Head of caudate nucleus (tissue), 42 donors: ENCODE results near the gene ADRM1.

Source experiments
- DNase-seq, 42 donors: peaks; one replicate each; pipeline versions ENCODE4 v3.0.0 to v3.0.0-alpha.2; 2020 to 2021; ENCODE audit warnings: mixed read lengths in 7 of 42
- intact Hi-C: fragments of 100-400 bp; cut with DNase I; formaldehyde crosslinking; loops from one replicate; pipeline ENCODE4 v1.15.0; 2022

Gene ADRM1

DNA sequence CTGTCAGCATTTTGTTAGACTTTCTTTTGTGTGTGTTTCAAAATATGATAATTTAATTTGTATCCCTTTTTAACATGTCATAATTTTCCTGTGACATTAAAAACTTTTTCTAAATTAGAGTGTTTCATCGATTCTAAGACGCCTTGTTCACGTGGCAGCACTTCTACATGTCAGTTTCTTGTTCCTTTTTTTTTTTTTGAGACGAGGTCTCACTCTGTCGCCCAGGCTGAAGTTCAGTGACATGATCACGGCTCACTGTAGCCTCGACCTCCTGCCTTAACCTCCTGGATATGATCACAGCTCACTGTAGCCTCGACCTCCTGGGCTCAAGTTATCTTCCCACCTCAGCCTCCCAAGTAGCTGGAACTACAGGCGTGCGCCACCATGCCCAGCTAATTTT lies 27.6 kb upstream of the ADRM1 start:
- DNase-seq, result no peak
- intact Hi-C loops, result no loop called here

DNA sequence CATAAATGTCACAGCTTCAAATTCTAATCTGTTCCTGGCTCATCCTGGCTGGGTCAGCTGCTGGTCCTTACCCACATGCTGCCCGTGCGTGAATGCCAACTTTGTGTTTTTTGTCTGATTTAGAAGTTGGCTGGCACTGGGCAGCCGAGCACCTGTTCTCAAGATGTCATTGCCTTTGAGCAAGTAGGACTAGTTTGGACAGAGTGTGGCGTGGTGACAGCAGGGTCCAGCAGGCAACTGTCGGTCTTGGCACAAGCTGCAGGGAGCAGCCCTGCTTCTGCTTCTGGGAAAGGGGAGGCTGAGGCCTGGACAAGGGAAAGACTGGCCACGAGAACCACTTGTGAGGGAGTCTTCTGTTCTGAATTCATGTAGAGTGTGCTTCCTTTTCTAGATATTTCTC lies 26.4 kb upstream of the ADRM1 start:
- peak in 5 of 42 donors; percentile 28 to 36 (median 32) for DNase-seq
- intact Hi-C loops, result no loop called here

DNA sequence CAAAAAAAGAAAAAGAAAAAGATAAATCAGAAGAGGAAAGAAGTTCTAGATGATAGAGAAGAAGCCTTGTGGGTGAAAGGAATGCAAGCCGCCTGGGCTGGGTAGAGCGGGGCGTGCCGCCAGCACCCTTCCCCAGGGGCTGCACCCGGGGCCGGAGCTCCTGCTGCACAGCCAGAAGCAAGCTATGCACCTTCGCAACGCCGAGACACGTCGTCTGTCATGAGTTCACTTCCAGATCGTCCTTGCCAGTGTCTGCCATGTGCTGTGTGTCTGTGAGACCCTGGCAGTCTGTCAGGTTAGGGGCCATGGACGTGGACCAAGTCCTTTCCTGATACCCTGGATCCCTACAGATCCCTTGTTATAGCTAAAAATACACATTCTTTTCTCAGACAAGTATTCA lies 25.5 kb upstream of the ADRM1 start:
- intact Hi-C loops, result no loop called here
- no peak for DNase-seq

DNA sequence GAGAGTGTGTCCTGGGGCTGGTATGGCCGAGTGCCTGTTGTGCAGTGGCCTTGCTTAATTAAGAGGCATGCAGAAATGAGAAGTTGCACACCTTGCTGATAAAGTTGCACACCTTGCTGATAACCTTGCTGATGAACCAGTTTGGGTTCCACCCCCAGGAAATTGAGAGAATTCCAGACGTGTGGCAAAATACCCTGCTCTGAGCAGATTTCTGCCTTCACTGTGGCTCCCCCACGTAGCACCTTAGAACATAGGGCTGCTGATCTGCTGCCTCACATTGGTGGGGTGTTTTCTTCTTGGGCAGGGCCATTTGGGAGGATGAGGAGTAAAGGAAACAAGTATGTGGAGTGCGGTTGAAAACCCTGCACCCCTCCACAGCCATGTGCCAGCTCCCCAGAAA lies 22.5 kb upstream of the ADRM1 start:
- DNase-seq, result peak in 11 of 42 donors; percentile 21 to 63 (median 44)
- intact Hi-C loops, result no loop called here

DNA sequence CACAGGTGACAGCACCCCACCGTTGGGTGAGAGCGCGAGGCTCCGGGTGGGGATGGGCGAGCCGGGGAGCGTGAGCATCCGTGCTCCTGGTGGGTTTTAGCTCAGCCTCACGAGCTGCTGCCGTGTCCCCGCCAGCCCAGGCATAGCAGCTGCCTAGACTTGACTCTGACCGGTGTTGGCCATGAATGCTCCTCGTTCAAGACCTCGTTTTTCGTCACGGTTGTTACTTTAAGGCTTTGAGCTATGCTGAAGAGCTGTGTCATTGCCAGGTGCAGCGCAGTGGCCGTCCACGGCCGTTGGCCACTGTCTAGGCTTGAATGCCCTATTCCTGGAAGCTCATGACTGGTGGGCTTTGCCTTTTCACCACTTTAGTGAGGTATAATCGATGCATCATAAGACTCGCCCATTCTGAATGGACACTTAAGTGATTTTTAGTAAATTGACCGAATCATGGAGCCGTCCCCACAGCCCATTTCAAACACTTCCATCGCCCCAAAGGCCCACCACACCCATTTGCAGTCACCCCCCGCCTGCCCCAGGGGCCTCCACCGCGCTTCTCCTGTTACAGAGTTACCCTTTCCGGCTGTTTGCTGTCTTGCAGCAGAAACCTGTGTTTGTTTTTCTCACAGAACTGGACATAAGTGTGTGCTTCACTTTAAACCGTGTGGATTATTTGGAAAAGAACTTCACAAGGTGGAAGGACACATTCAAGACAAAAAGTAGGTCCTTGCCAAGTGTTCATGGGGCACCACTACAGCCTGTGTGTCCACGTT lies 21.4 kb upstream of the ADRM1 start:
- no peak for DNase-seq
- intact Hi-C loops, result no loop called here

DNA sequence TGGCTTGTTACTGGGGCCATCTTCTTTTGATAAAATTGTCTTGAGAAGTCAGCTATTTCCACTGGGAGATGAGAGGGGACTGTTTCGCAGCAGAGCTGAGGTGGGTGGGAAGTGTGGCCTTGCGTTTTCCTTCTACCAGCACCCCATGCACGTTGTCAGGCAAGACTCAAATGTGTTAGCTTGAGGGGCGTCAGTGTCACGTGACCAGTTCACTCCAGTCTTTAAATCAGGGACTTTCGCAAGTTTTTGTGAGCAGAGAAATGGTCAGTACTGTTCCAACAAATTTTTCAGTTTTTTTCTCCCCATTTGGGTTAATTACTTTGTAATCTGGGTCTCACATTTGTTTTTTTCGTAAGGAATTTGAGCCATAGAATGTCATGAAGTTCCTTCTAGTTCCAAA lies 20.7 kb upstream of the ADRM1 start:
- intact Hi-C loops, result no loop called here
- DNase-seq, result no peak

DNA sequence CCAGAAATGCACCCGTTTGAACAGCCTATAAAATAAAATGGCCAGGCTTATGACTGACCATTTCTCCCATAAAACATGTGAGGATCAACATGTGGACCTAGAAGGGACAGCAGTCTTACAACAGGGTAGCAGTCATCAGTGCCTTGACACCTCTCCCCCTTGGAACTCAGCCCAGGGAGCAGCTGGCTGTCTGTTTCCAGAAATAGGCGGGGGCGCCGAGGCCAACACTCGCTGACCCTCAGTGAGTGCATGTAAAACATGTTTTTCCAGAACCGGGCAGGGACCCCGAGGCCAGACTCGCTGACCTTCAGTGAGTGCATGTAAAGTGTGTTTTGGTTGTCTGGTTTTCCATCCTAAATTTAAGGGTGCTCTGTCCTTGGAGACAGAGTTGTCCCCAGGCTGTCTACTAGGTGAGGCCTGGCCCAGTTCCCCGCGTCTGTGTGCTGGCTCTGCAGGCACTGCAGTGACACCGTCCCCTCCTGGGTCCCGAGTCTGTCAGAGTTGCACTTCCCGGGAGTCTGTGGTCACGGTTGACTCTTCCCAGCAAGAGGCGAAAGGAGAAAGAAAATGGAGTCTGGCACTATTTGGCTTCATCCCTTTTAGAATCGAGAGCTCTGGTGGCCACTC lies 19.8 kb upstream of the ADRM1 start:
- no peak for DNase-seq
- intact Hi-C loops, result no loop called here

DNA sequence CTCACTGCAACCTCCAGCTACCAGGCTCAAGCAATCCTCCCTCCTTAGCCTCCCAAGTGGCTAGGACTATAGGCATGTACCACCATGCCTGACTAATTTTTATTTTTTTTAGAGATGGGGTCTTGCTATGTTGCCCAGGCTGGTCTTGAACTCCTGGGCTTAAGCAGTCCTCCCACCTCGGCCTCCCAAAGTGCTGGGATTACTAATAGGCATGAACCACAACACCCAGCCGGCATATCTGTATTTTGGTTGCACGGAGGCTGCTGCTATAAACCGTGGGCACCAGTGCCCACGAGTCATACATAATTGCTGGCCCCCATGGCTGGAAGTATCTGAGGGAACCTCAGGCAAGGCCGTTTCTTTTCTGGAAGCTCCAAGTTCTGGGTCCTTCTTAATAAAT lies 18.3 kb upstream of the ADRM1 start:
- intact Hi-C loops, result no loop called here

DNA sequence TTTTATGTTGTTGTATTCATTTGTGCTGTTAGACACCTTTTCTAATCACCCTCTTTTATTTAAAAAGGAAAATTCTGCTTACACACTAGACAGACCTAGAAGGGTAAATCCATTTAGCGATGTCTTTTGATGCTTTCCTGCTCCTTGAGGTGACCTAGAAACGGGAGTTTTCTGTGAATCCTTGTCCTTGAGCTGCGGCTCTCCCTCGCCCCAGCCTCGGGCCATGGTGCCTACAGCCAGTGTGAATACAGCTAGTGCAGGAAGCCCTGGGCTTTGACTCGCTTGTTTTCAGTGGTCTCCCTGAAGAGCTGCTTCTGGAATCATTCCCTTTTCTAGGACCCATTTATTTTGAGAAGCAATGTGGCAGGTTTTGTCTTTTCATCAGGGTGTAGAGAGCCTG lies 17.6 kb upstream of the ADRM1 start:
- DNase-seq, result no peak
- intact Hi-C loops, result no loop called here

More for the DNA sequence above, 18.3 kb upstream of the ADRM1 start:
- DNase-seq, result no peak

DNA sequence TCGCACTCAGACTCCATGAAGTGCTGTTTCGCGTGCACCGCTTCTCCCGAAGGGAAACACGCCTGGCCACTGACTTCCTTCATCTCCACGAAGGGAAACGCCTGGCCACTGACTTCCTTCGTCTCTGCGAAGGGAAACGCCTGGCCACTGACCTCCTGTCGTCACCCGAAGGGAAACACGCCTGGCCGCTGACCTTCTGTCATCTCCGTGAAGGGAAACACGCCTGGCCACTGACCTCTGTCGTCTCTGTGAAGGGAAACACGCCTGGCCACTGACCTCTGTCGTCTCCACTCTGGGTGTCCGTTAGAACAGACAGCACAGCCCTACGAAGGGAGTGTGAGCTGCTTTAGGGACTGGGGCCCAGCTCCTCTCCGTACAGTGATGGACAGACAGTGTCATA lies 17.1 kb upstream of the ADRM1 start:
- intact Hi-C loops, result no loop called here
- no peak for DNase-seq

DNA sequence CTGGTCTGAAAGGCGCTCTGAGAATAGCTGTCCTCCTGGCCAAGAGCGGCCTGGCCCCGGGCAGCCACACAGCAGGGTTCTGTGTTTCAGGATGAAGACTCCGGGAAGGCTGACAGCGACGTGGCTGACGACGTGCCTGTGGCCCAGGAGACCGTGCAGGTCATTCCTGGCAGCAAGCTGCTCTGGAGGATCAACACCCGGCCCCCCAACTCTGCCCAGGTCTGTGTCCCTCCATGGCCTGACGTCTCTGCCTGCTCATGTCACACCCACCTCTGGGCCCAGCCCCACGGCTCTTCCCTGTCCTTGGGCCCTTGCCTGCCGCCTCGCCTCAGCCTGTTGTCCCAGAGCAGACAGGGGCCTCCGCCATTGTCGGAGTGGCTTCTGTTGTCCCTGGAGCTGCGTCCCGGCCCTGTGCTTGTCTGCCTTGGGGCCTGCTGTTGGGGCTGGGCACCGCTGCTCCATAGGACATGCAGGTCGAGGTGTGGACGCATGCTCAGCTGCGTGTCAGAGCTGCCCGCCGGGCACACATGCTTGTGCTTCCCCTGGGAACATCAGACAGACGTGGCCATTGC lies 16.2 kb upstream of the ADRM1 start:
- DNase-seq, result no peak
- intact Hi-C loops, result no loop called here

DNA sequence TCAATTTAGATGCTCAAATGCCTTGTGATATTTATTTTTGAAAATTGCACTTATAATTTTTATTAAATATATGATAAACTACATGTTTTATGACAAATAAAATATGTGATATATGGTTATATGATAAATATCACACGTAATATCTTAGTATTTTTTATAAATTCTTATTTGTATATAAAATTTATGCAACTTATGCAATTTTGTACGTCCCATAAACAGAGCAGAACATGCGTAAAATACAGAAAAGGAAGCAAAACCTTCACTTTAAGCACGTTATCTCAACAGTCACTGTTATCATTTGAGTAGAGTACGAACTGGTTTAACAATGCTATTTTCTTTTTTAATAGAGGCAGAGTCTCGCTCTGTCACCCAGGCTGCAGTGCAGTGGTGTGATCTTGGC lies 15.7 kb upstream of the ADRM1 start:
- intact Hi-C loops, result no loop called here
- DNase-seq, result no peak

DNA sequence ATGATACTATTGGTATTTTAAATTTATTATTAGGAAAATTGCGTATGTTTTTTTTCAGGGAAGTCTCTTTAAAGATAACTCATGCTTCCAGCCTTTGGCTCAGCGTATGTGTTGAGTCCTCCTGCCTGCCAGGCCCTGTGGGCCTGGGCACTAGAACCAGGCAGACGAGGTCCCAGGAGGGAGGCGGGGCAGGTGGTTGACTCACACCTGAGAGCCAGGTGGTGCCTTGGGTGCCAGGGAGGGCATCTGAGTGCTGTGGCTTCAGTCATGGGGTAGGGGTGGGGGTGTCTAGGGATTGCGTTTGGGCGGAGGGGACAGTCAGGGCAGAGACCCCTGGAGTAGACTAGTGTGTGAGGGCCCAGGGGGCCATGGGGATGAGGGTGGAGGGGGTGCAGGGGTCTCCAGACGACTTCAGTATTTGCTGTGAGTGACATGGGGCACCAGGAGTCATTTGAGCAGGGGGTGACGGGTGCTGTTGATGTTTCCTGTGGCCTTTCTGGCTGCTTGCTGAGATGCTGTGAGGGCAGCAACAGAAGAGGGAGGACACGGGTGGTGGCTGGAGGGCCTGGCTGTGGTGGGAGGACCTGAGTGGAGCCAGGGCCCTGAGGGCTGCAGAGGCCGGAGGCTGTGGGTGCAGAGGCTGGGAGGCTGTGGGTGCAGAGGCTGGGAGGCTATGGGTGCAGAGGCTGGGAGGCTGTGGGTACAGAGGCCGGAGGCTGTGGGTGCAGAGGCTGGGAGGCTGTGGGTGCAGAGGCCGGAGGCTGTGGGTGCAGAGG lies 14.8 kb upstream of the ADRM1 start:
- DNase-seq, result no peak
- intact Hi-C loops, result no loop called here

DNA sequence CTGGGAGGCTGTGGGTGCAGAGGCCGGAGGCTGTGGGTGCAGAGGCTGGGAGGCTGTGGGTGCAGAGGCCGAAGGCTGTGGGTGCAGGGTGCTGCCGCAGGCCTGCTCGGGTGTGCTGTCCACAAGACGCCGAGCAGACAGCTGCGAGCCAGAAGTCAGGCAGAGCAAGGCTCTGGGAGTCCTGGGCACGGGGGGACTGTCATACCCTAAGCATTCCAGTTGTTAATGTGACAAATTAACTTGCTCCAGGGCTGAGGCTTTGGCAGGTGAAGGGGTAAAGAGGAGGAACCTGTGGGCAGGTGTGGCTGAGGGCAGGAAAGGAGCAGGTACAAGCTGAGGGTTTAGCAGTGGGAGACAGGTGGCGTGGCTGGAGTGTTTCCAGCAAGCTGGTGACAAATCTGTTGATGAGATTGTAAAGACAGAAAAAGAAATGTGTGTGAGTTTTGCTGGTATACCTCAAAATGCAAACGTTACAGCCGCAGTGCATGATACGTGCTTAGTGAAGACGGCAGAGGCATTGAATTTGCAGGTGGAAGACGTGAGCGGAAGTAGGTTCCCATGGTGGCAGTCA lies 14.2 kb upstream of the ADRM1 start:
- intact Hi-C loops, result no loop called here
- DNase-seq, result peak in 4 of 42 donors; percentile 37 to 48 (median 44)

DNA sequence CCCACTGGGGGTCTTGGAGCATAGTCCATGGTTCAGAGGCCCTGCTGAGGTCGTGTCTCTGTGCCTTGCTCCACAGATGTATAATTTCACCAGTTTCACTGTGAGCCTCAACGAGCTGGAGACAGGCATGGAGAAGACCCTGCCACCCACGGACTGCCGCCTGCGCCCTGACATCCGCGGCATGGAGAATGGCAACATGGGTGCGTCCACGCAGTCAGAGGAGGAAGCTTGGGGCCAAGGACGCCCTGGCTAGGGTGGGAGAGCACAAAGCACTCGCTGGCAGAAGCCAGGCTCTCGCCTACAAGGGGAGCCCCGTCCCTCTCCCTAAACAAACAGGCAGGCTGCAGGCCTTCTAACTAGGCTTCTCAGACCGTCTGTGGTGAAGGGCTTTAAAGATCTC lies 13.7 kb upstream of the ADRM1 start:
- intact Hi-C loops, result no loop called here

DNA sequence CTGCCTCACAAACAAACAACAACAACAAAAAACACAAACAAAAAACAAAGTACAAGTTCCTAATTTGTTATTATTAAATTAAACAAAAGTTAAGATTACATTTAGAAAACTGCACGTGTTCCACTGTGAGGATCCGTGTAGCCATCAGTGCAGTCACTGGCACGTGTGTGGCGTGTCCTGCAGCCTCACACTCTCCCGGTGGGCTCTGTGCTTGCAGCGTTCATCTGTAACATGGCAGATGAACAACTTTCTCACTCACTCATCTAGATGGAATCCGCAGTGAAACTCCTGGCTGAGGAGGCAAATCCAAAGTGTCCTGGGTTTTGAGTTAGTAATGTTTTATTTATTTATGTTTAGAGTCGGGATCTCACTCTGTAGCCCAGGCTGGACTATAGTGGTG lies 12.9 kb upstream of the ADRM1 start:
- intact Hi-C loops, result no loop called here
- no peak for DNase-seq

More for the DNA sequence above, 13.7 kb upstream of the ADRM1 start:
- DNase-seq, result peak in 2 of 42 donors; percentile 40

DNA sequence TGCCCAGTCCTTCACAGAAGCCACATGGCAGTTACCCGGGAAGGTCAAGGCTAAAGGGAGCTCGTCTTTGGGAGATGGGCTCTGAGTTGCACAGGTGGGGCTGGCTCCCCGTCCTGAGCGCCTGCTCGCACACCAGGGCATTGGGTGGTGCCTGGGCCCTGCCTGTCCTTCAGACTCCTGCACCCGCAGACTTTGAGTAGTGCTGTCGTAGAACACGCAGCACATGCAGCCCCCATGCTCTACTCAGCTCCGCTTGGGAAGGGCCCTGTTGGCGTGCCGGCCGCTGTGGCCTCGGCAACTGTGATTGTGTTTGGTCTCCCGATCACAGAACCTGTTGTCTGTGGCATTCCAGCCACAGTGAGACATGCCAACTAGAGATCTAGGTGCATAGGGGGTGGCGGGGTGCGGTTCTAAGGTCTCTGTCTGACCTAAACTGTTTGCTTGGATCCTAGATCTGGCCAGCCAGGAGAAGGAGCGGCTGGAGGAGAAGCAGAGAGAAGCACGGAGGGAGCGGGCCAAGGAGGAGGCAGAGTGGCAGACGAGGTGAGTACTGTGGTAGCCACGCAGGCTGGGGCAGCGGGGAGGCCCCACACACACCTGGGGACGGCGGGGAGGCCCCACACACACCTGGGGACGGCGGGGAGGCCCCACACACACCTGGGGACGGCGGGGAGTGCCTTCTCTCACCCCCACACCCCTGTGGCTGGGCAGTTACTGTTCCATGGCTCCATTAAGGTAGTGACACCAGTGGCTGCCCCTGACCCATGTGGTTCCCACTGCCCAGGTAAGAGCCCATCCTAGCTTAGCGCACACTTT lies 11.3 kb upstream of the ADRM1 start:
- DNase-seq, result no peak
- intact Hi-C loops, result no loop called here

DNA sequence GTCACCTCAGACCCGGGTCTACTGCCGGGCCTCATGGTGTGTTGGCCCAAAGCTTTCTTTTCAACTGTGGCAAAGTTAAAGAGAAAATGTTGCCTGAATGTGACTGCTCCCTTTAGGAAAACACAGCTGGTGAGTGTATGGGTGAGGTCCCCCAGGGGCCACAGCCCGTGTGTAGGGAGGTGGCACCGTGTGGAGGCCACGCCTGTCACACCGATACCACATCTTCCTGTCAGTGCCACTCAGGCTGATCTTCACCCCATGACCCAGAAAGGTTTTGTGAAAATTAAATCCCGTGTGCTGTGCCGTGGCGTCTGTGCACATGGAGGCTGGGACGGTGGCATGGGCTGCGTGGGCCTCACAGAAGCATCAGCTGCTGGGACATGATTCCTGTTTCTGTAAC lies 10.7 kb upstream of the ADRM1 start:
- no peak for DNase-seq
- intact Hi-C loops, result no loop called here
